ENCODE measurements around the gene AKIRIN2.
"Not testable (repeated sequence)": the region's sequence is repeated elsewhere in the genome, so short reads cannot be mapped to it uniquely, and the experiment has no call there.

Gene AKIRIN2

GRCh38 chr6:87686636-87687205 is 15.3 kb downstream of the AKIRIN2 start:
- DNase-seq = not testable (repeated sequence)

- DNase-seq = no peak
These were observed 17.0 kb downstream of the AKIRIN2 start for GRCh38 chr6:87684895-87685654.

GRCh38 chr6:87683890-87684289 is 18.1 kb downstream of the AKIRIN2 start:
- DNase-seq = no peak

GRCh38 chr6:87682310-87682709 is 19.7 kb downstream of the AKIRIN2 start:
- no peak for DNase-seq

- DNase-seq = no peak
These were observed 26.9 kb downstream of the AKIRIN2 start for GRCh38 chr6:87675004-87675681.

GRCh38 chr6:87674290-87674689 is 27.7 kb downstream of the AKIRIN2 start:
- no peak for DNase-seq

GRCh38 chr6:87673237-87673636 is 28.8 kb downstream of the AKIRIN2 start:
- no peak for DNase-seq

- DNase-seq = no peak
These were observed 29.4 kb downstream of the AKIRIN2 start for GRCh38 chr6:87672641-87673040.

GRCh38 chr6:87671555-87672029 is 30.4 kb downstream of the AKIRIN2 start:
- DNase-seq = no peak

- no peak for DNase-seq
These were observed 31.3 kb downstream of the AKIRIN2 start for GRCh38 chr6:87670707-87671106.

GRCh38 chr6:87669051-87669450 is 33.0 kb downstream of the AKIRIN2 start:
- DNase-seq = no peak

- DNase-seq = no peak
These were observed 34.0 kb downstream of the AKIRIN2 start for GRCh38 chr6:87668013-87668412.

GRCh38 chr6:87667032-87667431 is 35.0 kb downstream of the AKIRIN2 start:
- DNase-seq = no peak

GRCh38 chr6:87664921-87665485 is 37.0 kb downstream of the AKIRIN2 start:
- DNase-seq = no peak

- no peak for DNase-seq
These were observed 38.6 kb downstream of the AKIRIN2 start for GRCh38 chr6:87663434-87663833.

- DNase-seq = no peak
These were observed 40.5 kb downstream of the AKIRIN2 start for GRCh38 chr6:87661503-87661902.

- no peak for DNase-seq
These were observed 41.0 kb downstream of the AKIRIN2 start for GRCh38 chr6:87661016-87661415.

- no peak for DNase-seq
These were observed 41.7 kb downstream of the AKIRIN2 start for GRCh38 chr6:87660226-87660911.

GRCh38 chr6:87658516-87658915 is 43.5 kb downstream of the AKIRIN2 start:
- DNase-seq = no peak

- DNase-seq = no peak
These were observed 45.2 kb downstream of the AKIRIN2 start for GRCh38 chr6:87656857-87657256.

- no peak for DNase-seq
These were observed 46.2 kb downstream of the AKIRIN2 start for GRCh38 chr6:87655824-87656223.

- no peak for DNase-seq
These were observed 47.1 kb downstream of the AKIRIN2 start for GRCh38 chr6:87654875-87655454.

- no peak for DNase-seq
These were observed 47.9 kb downstream of the AKIRIN2 start for GRCh38 chr6:87654122-87654521.
